ENCODE results near the gene NXT2. TPM values are rescaled to one million over a fixed set of nuclear protein-coding genes. Genes with fewer than 3 reads are reported as not detected.

Gene NXT2
- total RNA-seq, 1 donor from 2014 or later: 4.9 TPM

Other genes with a start within 250 kb of the NXT2 start
- not detected for gene GUCY2F, start 54.8 kb upstream of the NXT2 start, total RNA-seq
- 0.49 TPM for gene KCNE5, start 88.3 kb downstream of the NXT2 start, total RNA-seq
- 58.4 TPM for gene ACSL4, start 196.4 kb downstream of the NXT2 start, total RNA-seq

Measured in mucosa of gallbladder (tissue), 1 donor.